Type B pancreatic cell (in vitro differentiated cells): Measurements from ENCODE around the gene PPARGC1A. TPM values are rescaled to one million over a fixed set of nuclear protein-coding genes. Genes with fewer than 3 reads are reported as not detected.

ENCODE experiments used
- DNase-seq: peaks from one replicate; pipeline ENCODE4 v3.0.0; 2021; ENCODE audit warnings: mixed read lengths; ENCODE audit not compliant: unreplicated experiment; ENCODE audit errors: extremely low spot score
- H3K27ac Mint-ChIP-seq: 2 replicates; pipeline ENCODE4 v1.8.0; 2021; ENCODE audit warnings: mild to moderate bottlenecking, mixed read lengths
- H3K27me3 Mint-ChIP-seq: 2 replicates; pipeline ENCODE4 v1.8.0; 2021; ENCODE audit warnings: mixed read lengths
- H3K36me3 Mint-ChIP-seq: 2 replicates; pipeline ENCODE4 v1.8.0; 2021; ENCODE audit warnings: mixed read lengths
- H3K4me1 Mint-ChIP-seq: one replicate; pipeline ENCODE4 v1.8.0; 2021; ENCODE audit warnings: mixed read lengths; ENCODE audit not compliant: unreplicated experiment
- H3K4me3 Mint-ChIP-seq: 2 replicates; pipeline ENCODE4 v1.8.0; 2021; ENCODE audit warnings: mild to moderate bottlenecking, mixed read lengths
- H3K9me3 Mint-ChIP-seq: 2 replicates; pipeline ENCODE4 v1.8.0; 2021; ENCODE audit warnings: mixed read lengths
- total RNA-seq: library from RNA; stranded (reverse); gene quantifications from 2 replicates; pipeline ENCODE4 v1.2.1, GENCODE V29; 2021; ENCODE audit warnings: low replicate concordance
- TF ChIP-seq, protein P1 (sequence below): fragments of 200-600 bp; sonication (generic); conservative IDR thresholded peaks from 2 replicates; pipeline ENCODE4 v1.5.0; 2021; ENCODE audit warnings: antibody characterized with exemption, mild to moderate bottlenecking

Gene PPARGC1A
- total RNA-seq, 1 donor from 2014 or later: 39.4 TPM

DNA sequence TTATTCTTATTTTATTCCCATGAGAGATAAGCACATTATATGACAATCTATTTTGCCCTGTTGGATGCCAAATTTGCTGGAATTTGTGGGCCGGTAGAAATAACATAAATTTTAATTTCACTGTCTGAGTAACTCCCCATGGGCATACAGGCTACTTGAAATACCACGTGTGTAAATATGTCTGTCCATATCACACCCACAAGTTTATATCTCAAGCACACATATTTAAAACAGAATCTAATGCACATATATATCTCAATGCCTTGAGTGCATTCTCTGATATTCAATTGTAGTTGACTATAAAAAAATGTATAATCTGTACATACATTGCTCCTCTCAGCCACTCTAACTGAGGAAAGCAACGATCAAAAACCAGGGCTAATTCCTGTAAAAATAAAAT, 51.2 kb downstream of the PPARGC1A start:
- Mint-ChIP-seq H3K27ac (no peak overlapping the region), H3K27me3 (no peaks in the 10 kb centered on the region), H3K36me3 (no peaks in the 10 kb centered on the region), H3K4me3 (no peak overlapping the region), H3K4me1 (peaks cover 3% of the 10 kb centered on the region), H3K9me3 (no peaks in the 10 kb centered on the region)
- DNase-seq: no peak
- TF ChIP-seq, protein P1, sequence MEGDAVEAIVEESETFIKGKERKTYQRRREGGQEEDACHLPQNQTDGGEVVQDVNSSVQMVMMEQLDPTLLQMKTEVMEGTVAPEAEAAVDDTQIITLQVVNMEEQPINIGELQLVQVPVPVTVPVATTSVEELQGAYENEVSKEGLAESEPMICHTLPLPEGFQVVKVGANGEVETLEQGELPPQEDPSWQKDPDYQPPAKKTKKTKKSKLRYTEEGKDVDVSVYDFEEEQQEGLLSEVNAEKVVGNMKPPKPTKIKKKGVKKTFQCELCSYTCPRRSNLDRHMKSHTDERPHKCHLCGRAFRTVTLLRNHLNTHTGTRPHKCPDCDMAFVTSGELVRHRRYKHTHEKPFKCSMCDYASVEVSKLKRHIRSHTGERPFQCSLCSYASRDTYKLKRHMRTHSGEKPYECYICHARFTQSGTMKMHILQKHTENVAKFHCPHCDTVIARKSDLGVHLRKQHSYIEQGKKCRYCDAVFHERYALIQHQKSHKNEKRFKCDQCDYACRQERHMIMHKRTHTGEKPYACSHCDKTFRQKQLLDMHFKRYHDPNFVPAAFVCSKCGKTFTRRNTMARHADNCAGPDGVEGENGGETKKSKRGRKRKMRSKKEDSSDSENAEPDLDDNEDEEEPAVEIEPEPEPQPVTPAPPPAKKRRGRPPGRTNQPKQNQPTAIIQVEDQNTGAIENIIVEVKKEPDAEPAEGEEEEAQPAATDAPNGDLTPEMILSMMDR: no peak

DNA sequence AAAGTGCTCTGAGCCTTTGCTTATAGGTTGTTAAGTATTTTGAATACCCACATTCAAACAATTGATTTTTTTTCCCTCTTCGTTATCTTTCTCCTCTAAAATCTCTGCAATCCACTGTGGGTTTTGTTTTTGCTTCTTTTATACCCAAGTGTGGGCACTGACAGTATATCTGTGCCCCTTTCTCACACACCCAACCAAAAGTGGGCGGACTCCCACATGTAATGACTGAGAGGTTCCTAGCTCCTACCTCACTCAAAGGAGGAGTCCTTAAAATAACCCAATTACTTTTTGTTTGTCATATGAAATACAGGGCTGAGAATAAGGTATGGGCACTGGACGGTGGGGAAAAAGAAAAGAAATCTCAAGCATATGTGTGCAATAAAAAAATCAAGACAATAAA, 51.7 kb downstream of the PPARGC1A start:
- Mint-ChIP-seq H3K36me3 (no peaks in the 10 kb centered on the region), H3K9me3 (no peaks in the 10 kb centered on the region)

DNA sequence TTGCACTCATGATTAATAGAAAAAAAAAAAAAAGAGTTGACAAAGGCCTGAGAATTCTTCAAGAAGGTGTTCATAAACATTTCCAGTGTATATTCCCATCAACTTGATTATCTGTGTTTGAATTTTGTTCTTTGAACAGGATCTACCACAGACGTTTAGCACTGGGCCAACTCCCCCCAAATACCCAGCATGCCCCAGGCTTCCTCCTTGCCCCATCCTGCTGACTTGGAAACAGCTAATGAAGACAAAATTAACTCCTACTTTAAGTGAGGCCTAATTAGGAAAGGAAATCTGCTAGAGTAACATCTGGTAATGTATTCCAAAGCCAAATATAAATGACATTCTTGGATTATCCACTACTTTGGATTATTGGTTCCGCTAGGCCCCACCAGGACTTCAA, 52.5 kb downstream of the PPARGC1A start:
- H3K36me3 Mint-ChIP-seq: no peaks in the 10 kb centered on the region
- no peak for DNase-seq
- H3K27ac Mint-ChIP-seq: no peak overlapping the region
- TF ChIP-seq, protein P1: no peak
- no peaks in the 10 kb centered on the region for H3K9me3 Mint-ChIP-seq
- peaks cover 3% of the 10 kb centered on the region for H3K4me1 Mint-ChIP-seq
- no peak overlapping the region for H3K4me3 Mint-ChIP-seq
- H3K27me3 Mint-ChIP-seq: no peaks in the 10 kb centered on the region

More for the DNA sequence above, 51.7 kb downstream of the PPARGC1A start:
- DNase-seq: no peak
- TF ChIP-seq, protein P1: no peak
- H3K4me1 Mint-ChIP-seq: peaks cover 3% of the 10 kb centered on the region
- H3K4me3 Mint-ChIP-seq: no peak overlapping the region
- H3K27ac Mint-ChIP-seq: no peak overlapping the region
- H3K27me3 Mint-ChIP-seq: no peaks in the 10 kb centered on the region

DNA sequence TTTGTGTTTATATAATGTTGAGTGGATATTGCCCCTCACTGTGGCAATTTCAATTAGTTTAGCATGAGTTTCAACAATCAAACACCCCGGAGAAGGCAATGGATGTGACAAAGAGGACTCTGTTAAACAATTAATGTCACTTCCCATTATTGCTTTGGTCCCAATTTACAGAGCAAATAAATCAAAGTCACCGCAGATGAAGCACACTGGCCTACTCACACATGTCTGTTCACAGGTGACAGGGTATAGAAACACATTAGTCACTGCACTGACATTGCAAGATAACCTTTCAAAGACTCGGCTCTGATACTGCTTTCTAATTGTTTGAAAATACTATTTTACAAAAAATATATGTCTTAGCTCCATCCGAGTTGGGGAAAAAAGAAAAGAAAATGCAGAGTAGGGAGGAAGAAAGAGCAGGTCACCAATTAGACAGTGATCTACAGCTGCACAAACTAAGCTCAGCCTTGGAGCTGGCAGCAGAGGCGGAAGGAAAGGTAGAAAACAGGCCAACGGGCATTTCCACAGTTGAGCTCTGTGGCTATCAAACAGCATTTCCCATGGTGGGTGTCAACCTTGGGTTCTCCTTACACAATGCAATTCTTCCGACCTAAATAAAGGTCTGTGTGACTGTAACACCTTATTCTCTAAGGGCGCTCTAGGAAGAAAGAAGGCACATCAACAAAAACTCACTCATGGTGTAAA, 53.9 kb downstream of the PPARGC1A start:
- Mint-ChIP-seq H3K27me3 (no peaks in the 10 kb centered on the region), H3K9me3 (no peaks in the 10 kb centered on the region), H3K36me3 (no peaks in the 10 kb centered on the region), H3K4me1 (peaks cover 3% of the 10 kb centered on the region), H3K27ac (no peak overlapping the region), H3K4me3 (peak overlapping the region; percentile 39)
- no peak for DNase-seq
- TF ChIP-seq, protein P1: no peak

DNA sequence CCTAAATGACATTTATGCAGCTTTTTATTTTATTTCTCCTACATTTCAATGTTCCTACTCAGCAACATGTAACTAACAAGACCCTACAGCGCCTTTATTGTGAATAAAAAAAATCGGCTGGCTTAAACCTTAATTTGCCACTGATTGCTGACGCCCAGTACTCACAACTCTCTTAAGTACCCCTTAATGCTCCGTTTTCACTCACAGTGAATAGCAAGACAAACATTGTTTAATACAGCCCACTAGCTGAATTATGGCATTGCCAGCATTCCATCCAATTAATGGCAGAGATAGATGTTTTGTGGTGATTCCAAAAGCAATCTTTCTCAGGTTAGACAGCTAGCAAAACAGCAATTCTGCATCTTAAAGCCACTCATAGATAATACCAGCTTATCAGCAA, 61.1 kb downstream of the PPARGC1A start:
- no peaks in the 10 kb centered on the region for H3K9me3 Mint-ChIP-seq

More for the DNA sequence above, 61.1 kb downstream of the PPARGC1A start:
- TF ChIP-seq, protein P1: no peak
- Mint-ChIP-seq H3K4me3 (no peak overlapping the region), H3K36me3 (peaks cover 4% of the 10 kb centered on the region), H3K27ac (no peak overlapping the region), H3K4me1 (no peaks in the 10 kb centered on the region), H3K27me3 (no peaks in the 10 kb centered on the region)
- DNase-seq: no peak
